Activated CD4-positive, alpha-beta T cell treated with anti-CD3 and anti-CD28 coated beads for 24 hours (primary cell): ENCODE measurements around the gene TXNDC17.
"Not testable (repeated sequence)": the region's sequence is repeated elsewhere in the genome, so short reads cannot be mapped to it uniquely, and the experiment has no call there.

Experiments used
- DNase-seq, 2 donors: peaks; one replicate each; pipeline ENCODE4 v3.0.0-alpha.2; 2020; ENCODE audit warnings: low read depth in 2 of 2

The TXNDC17 gene

DNA sequence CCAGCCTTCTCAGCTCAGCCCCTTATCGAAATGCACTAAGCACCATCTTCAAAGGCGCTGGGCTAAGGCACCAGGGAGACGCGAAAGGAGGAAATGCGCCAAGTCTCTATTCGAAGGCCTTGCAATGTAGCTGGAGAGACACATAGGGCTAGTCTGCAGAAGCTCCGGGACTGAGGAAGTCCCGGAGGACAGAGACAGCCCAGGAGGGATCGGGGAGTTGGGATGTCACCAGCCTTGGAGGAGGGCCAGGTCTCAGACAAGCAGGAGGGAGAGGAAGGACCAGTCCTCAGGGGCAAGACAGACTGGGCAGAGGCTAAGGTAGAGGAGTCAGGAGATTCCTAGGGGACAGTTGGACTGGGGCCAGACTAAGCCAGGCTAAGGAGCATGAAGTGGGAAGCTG lies 19.2 kb downstream of the TXNDC17 start:
- no peak for DNase-seq

DNA sequence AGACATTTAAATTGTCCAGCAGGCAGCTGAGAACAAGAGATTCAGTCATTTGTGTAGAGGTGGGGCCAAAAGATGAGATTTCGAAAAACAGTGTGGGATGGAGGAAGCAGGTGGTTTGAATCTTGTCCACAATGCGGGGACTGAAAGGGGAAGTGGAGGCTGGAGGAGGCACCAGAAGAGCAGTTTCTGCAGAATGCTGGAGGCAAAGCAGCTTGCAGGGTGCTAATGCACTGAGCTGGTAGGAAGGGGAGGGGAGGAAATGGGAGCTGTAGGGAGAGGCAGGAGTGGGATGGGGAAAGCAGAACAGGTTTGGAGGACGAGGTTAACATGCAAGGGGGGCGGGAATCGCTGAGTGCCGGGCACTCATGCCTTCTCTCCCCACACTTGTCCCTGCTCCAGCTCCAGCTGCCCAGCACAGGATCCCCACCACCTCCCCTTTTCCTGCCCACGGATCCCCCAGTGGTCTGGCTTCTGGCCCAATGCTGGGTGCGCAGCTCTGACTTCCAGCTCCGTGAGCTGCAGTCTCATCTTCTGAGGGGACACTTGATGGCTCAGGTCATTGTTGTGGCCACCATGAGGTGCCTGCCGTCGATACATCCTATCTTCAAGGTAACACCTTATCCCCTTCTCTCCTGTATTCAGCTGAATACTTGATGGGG lies 20.1 kb downstream of the TXNDC17 start:
- no peak for DNase-seq

DNA sequence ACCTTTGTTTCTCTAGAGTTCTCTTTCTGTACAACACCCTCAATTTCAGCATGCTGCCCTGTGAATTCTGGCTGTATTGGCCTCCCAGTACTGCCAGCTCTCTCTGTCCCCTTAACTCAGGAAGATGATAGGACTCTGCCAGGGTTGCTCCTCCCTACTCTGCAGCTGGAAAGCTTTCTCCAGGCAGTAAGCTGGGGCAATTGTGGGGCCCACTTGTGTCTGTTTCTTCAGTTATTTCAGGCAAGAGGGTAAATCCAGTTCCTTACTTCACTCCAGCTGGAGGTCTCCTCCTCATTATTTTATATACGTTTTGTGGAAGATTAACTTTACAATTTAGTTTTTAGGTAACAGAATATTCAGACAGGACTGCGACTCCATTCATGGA lies 20.6 kb downstream of the TXNDC17 start:
- no peak for DNase-seq

DNA sequence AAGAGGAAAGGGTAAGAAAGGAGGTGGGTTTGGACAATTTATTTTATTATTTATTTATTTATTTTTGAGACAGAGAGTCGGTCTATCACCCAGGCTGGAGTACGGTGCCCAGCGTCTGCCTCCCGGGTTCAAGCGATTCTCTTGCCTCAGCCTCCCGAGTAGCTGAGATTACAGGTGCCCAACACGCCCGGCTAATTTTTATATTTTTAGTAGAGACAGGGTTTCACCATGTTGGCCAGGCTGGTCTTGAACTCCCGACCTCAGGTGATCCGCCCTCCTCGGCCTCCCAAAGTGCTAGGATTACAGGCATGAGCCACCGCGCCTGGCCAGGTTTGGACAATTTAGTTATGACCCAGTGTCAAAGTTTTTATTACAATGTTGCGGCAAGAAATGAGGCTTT lies 22.3 kb downstream of the TXNDC17 start:
- DNase-seq: not testable (repeated sequence)

DNA sequence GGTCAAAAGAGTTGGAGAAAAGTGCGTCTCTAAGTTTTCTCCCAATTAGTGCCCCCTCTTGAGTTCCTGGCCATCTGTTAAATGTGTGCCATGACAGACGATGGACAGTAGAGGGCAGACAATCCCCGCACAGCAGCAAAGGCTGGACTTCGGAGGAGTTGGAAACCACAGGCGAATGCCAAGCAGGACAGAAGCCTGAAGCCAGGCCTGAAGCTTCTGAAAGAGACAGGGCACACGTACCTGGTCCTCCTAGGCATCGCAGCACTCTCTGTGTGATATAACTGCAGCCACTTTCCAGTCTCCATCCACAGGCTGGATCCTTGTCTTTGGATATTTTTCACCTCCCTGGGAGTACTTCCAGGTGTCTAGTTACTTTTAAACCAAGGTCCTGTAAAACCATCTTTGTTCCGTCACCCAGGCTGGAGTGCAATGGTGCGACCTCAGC lies 25.2 kb downstream of the TXNDC17 start:
- peak in 1 of 2 donors; percentile 28 for DNase-seq

DNA sequence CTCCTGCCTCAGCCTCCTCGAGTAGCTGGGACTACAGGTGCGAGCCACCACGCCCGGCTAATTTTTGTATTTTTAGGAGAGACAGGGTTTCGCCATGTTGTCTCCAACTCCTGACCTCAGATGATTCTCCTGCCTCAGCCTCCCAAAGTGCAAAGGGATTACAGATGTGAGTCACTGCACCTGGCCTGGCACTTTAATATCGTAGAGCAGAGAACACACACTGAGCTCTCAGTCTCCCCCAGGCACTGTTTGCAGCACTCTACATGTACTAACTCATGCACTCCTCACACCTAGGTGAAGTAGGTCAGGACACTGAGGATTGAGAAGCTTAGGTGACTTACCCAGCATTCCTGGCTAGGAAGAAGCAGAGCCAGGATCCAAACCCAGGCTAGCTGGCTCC lies 25.7 kb downstream of the TXNDC17 start:
- no peak for DNase-seq

DNA sequence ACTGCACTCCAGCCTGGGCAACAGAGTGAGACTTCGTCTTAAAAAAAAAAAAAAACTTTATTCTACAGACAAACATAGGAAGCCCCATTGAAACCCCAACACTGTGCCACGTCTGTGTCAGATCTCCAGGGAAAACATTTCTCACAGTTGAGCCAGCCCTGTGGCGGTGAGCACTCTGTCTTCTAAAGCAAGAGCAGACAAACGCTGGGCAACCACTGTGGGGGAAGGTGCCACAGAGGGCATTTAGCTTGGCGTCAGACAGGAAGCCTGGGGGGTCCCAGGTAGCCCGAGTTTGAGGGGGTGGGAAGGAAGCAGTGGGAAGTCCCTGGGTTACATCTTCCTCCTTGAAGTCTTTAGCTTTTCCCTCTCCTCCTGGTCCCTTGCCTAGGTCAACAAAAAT lies 26.7 kb downstream of the TXNDC17 start:
- DNase-seq: no peak

DNA sequence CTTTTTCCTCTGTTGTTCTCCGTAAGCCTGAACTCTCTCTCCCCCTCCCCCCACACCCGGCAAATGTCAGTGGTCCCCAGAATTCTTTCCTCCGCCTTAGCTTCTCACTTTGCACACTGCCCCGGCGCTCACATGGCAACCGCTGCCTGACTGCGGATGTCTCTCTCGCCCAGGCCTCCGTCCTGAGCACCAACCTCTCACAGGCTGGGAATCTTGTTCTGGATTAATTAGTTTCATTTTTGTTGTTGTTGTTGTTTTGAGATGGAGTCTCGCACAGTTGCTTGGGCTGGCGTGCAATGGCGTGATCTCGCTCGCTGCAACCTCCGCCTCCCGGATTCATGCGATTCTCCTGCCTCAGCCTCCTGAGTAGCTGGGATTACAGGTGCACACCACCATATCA lies 27.4 kb downstream of the TXNDC17 start:
- DNase-seq: no peak

DNA sequence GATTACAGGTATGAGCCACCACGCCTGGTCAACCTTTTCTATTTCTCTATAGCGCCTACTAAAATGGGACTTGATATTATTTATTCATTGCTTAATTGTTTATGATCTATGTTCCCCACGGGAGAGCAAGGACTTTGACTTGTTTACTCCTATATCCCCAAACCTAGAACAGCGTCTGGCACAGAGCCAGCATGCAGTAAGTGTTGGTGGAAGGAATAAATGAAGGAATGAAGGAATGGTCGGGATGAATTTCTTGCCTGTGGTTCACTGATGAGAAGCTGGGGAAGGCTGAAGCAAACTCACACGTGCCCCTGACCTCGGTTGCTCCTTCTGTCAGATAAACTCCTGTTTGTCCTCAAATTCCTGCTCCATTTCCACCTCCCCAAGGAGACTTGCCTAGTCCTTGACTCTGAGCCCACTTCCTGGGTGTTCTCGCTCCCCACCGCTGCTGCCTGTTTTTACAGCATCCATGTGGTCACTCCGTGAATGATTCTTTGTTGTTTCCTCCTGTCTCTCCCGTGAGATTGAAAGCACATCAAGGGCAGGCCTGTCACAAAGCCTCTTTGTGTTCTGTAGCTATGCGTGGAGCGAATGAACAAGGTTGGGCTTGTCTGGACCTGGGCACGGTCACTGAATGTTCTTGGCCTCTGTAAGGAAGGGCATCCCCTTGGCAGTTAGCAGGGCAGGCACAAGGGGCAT lies 28.0 kb downstream of the TXNDC17 start:
- no peak for DNase-seq

DNA sequence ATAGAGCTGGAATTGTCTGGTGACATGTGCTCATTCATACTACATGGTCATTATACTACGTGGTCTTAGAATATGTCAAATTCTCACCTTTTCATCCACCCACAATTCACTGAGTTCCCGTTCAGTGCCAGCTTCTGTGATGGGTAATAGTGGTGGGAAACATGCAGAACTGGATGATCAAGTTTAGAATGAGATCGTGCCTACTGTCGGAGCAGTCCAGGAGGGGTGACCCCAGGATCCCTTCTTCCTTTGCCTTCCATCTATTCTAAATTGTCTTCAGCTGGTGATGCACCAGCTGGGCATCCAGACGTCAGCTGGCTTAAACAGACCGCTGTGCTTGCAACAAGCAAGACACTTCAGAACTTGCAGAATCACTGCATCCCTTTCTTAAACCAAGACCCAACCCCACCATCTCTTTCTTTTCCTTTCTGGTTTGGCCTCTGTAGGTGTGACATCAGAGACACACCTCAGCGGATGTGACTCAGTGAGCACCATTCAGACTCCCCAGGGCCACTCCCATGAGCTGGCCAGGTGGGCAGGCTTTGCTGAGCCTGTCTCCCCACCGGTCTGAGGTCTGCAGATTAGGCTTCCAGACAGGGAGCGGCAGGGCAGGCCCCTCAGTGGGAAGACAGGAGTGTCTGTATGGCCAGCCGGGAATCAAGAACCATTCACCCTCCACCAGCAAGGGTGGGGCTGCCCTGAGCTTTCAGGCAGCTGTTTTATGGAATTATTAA lies 28.8 kb downstream of the TXNDC17 start:
- DNase-seq: no peak

DNA sequence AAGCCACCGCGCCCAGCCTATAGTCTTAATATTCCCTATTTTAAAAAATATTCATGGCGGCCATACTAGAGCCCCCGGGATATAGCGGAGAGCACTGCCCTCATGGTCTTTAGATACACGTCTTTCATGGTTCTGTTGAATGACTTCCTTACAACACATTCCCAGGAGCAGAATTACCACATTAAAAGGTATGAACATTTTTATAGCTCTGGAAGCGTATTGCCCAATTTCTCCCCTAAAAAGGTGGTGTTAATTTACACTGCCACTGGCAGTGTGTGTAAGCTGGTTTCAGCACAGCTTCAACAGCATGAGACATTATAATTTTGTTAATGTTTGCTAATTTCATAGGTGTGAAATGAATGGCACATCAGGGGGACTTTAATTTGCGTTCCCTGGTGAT lies 29.7 kb downstream of the TXNDC17 start:
- DNase-seq: no peak

DNA sequence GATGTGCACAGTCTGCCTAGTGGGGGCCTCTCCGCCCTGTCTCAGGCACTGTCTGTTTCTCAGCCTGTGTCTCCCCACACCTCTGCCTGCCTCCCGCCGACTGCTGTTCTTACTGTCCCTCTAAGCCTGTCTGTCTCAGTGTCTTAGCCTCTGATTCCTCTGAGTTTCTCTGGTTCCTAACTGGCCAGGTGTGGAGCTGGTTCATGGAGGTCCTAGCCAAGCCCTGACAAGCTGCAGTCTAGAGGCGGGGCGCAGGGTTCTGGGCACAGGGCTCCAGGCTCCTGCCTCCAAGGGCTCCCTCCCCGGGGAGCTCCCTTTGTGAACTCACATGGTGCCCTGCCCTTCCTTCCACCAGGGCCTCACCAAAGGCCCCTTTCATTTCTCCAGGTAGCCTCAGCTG lies 30.1 kb downstream of the TXNDC17 start:
- no peak for DNase-seq

DNA sequence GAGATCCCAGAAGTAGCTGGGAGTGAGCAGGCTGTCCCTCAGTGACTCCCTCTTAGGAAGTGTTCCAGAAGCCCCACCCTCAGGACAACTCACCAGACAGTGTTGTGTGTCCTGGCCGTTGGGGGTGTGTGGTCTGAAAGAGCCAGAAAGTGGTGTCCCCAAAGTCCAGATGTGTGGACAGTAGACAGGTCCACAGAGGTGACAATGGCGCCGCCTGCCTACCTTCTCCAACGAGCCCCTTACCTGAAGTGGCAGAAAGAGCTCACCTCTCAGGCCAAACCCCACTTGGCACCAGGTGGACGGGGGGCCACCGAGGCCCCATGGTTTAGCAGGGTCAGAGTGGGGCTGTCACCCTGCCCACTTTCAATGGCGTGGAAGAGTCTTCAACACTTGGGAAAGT lies 30.6 kb downstream of the TXNDC17 start:
- DNase-seq: no peak

DNA sequence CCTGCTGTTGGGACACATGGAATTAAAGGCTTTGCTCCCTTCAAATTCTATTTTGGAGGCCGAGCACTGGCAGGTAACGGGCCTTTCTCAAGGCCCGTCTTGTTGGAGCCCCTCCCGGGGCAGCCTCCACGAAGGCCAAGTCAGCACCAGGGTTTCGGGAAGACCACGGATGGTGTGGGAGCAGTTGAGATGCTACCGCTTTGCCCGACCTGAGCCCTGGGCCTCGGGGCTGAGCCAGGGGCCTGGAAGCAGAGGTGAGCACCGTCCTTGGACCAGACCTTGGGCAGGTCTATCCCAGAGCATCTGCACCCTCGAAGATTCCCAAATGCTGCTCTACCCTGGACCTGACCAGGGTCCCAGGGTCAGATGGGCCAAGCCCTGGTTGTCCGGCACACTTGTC lies 33.7 kb downstream of the TXNDC17 start:
- DNase-seq: no peak

DNA sequence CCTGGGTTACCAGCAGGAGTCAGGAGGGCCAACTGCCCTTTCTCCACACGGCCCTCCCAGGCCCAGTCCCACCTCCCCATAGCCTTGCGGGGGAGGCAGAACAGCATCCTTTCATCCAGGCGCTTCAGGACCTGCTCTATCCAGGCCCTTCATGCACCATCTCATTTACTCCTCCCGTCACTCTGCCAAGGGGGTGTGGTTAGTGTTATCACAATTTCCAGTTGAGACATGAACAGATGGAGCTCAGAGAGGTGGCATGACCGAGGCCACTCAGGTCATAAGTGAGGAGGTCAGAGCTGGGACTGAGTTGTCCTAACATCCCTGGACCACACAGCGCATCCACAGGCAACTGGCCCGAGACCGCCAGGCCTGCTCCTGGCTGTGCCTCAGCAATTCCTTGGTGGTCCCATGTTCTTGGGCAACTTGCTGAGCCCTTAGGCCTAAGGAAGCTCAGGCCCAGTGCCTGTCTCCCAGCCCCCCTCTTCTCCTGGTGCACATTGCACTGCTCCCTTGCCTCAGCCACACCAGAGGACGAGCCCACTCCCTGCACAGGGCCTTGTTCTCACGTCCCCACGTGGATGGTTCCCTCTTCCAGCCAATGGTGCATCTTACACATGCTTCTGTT lies 34.5 kb downstream of the TXNDC17 start:
- no peak for DNase-seq

DNA sequence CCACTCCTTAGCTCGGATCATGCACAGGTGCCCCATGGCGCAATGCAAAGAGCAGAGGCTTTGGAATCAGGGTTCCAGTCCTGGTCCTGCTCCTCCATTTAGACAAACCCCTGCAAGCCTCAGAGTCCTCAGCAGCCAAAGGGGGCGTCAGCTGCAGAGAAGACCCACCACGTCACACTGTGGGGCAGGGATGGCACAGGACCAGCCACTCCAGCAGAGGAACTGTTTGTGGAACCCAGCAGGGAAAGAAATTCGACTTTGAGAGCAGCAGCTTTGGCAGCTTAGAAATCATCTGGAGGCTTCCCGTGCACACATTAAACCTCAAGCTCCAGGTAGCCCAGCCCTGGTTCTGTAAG lies 35.9 kb downstream of the TXNDC17 start:
- DNase-seq: no peak

DNA sequence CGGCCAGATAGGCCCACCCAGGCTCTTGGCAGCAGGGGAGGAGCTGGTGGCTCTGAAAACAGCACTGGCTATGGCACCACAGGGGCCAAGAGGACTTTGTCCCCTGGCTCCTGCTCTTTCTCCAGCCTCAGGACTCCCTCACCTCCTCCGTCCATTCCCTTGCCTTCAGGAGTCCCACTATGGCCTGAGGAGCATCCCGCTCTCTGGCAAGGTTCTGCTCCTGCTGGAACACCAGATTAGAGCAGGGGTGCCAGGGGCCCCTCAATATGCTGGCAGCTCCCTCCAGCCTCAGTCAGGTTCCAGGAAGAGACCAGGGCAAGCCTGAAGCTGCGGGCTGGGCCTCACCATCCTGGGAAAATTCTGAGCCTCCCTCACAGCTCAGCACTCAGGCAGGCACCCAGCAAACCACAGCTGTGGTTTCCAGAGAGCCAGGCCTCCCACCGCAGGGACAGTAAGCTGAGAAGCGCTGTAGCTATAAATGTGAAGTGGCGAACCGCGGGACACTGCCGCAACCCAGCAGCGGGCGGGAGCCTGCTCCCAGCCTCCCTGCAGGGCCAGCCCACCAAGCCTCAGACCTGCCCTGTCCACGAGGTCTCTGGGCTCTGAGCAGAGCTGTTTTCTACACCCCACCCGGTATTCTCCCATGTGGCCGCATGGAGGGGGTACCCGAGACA lies 36.4 kb downstream of the TXNDC17 start:
- no peak for DNase-seq

DNA sequence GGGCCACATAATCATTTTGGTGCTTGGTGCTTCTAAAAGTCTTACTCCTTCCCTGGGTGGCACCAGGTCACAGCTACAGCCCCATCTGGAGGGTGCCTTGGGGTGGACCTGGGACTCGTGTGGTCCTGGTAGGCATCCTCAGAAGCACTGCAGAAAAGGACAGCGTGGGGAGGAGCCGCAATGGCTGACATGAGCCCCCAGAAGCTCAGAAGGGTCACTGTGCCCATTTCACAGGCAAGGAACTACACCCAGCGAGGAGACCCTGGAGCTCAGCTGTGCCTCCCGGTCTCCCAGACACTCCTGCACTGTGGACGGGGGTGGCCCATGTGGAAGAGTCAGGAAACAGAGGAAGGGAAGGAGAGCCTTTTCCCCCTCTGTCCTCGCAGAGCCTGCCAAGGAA lies 37.1 kb downstream of the TXNDC17 start:
- no peak for DNase-seq

DNA sequence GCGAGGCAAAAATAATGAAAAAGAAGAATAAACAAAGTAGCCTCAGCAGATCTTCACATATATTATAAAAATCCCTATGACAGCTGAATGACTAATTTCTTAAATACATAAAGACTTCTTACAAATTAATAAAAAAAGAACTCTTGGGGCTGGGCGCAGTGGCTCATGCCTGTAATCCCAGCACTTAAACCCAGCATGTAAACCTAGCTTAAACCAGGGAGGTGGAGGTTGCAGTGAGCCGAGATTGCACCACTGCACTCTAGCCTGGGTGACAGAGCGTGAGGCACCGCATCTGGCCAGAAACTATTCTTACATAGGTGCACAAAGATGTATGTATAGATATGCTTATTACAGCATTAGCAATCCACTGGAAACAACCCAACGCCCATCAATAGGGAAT lies 38.4 kb downstream of the TXNDC17 start:
- no peak for DNase-seq

DNA sequence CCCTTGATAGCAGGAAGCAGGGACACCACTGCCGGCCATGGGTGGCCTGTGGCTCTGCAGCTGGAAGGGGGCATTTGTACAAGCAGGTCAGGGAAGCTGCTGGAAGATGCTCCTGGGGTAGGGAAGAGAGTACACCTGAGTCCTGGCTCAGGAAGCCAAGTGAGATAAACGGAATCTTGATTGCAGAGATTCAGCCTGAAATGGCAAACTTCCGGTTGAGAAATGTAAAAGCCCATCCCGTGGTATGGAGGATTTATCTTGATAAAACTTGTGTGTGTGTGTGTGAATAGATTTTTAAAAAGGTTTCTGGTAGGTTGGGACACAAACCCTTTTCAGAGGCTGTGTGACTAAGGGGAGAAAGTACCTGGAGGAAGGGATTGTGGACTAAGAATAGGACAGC lies 40.3 kb downstream of the TXNDC17 start:
- no peak for DNase-seq

DNA sequence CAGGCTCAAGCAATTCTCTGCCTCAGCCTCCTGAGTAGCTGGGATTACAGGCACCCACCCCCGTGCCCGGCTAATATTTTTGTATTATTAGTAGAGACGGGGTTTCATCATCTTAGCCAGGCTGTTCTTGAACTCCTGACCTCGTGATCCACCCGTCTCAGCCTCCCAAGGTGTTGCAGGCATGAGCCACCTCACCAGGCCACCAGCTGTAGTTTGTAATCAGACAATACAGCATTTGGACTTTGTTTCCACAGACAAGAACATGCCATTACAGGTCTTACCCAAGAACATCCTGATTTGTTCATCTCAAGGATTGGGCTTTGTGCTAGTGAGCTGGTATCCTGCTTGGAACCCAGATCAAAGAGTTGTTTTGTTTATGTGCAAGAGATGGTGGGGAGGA lies 40.8 kb downstream of the TXNDC17 start:
- no peak for DNase-seq

DNA sequence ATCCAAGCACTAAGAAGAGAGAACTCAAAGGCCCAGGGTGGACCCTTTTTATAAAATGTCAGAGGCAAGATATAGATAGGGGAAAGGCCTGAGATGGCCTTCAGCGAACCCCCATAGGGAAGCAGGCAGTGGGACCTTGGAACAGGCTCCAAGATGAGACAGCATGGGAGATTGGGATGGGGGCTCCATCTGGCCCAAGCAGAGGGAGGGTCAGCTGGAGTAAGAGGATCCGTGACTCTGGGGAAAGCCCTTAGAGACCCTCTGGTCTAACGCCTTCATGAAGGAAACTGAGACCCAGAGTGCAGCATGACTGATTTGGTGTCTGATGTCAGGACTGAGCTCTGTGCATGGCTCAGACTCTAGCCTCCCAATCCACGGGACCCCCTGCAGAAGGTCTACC lies 41.5 kb downstream of the TXNDC17 start:
- DNase-seq: no peak
